ENCODE measurements around the gene ZNF853.

The ZNF853 gene

DNA sequence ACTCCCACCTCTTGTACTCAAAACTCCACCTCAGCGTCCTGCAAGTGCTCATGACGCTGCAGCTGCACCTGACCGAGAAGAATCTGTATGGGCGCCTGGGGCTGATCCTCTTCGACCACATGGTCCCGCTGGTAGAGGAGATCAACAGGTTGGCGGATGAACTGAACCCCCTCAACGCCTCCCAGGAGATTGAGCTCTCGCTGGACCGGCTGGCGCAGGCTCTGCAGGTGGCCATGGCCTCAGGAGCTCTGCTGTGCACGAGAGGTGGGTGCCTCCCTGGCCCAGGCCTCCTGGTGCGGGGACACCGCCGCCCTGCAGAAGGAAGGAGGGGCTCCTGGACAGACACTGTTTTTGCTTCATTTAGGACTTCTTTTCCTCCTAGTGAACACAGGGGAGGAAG, 15.3 kb upstream of the ZNF853 start:
- no peak for DNase-seq (ENCODE audit: low read depth, low spot score)
- no peak overlapping the region for H3K4me3 ChIP-seq (ENCODE audit: low read length)

- H3K4me3 ChIP-seq (ENCODE audit: low read length): no peak overlapping the region
- no peak for DNase-seq (ENCODE audit: low read depth, low spot score)
These were observed 11.0 kb upstream of the ZNF853 start for GRCh38 chr7:6604458-6604857.

DNA sequence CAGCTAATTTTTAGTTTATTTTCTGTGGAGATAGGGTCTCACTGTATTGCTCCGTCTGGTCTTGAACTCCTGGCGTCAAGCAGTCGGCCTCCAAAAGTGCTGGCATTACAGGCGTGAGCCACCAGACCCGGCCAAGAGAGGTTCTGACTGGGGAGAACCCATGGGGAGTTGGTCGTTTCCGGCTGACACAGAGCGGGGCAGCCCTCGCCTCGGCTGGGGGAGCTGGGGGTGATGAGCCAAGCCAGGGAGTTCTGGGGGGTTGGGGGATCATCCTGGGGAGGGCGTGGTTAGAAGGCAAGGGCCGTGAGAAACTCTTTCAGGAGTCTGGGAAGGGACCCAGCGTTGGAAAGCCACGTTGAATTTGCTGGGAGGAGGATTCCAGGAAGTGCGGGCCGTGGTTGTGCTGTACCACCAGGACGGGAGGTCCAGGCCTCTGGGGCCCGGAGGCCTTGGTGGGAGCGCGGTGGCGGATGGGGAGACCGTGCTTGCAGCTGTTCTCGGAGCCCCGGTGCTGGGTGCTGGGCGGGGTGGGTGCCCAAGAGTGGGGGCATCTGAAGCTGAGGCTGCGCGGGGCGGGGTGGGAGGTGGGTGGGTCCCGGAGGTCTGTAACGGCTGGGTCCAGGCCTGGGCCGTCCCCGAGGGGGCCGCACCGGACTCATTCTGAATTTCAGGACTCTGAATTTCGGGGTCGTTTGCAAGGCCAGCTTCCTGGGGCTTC, 8.4 kb upstream of the ZNF853 start:
- no peak for DNase-seq (ENCODE audit: low read depth, low spot score)
- H3K4me3 ChIP-seq (ENCODE audit: low read length): no peak overlapping the region

GRCh38 chr7:6607651-6608051, 7.8 kb upstream of the ZNF853 start:
- no peak overlapping the region for H3K4me3 ChIP-seq (ENCODE audit: low read length)
- DNase-seq (ENCODE audit: low read depth, low spot score): no peak

GRCh38 chr7:6608081-6608480, 7.3 kb upstream of the ZNF853 start:
- no peak overlapping the region for H3K4me3 ChIP-seq (ENCODE audit: low read length)
- no peak for DNase-seq (ENCODE audit: low read depth, low spot score)

DNA sequence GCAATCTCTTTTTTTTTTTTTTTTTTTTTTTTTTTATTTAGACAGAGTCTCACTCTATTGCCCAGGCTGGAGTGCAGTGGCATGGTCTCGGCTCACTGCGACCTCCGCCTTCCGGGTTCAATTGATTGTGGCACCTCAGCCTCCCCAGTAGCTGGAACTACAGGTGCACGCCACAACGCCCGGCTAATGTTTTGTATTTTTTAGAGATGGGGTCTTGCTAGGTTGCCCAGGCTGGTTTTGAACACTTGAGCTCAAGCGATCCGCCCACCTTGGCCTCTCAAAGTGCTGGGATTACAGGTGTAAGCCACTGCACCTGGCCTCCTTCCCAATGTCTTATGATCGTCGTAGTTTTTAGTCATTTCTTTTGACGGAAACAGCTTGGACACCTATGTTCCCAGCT, 6.6 kb upstream of the ZNF853 start:
- H3K4me3 ChIP-seq (ENCODE audit: low read length): no peak overlapping the region
- no peak for DNase-seq (ENCODE audit: low read depth, low spot score)

DNA sequence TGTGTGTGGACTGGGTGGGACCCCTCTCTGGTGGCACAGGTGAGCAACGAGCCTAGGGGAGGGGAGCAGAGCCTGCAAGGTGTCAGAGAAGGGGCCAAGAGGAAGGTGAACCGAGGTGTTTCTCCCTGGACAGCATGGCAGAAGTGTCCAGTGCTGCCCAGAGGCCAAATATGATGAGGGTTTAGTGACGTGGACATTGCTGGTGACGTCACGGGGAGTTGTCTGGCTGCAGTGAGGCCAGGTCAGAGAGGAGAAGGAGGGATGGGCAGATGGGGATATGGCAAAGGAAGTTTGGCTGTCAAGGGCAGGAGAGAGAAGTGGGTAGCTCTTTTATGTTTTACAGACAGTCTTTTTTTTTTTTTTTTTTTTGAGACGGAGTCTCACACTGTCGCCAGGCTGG, 2.6 kb upstream of the ZNF853 start:
- no peak for DNase-seq (ENCODE audit: low read depth, low spot score)
- H3K4me3 ChIP-seq (ENCODE audit: low read length): no peak overlapping the region

- no peak for DNase-seq (ENCODE audit: low read depth, low spot score)
These were observed 1.7 kb upstream of the ZNF853 start for GRCh38 chr7:6613706-6614105.

DNA sequence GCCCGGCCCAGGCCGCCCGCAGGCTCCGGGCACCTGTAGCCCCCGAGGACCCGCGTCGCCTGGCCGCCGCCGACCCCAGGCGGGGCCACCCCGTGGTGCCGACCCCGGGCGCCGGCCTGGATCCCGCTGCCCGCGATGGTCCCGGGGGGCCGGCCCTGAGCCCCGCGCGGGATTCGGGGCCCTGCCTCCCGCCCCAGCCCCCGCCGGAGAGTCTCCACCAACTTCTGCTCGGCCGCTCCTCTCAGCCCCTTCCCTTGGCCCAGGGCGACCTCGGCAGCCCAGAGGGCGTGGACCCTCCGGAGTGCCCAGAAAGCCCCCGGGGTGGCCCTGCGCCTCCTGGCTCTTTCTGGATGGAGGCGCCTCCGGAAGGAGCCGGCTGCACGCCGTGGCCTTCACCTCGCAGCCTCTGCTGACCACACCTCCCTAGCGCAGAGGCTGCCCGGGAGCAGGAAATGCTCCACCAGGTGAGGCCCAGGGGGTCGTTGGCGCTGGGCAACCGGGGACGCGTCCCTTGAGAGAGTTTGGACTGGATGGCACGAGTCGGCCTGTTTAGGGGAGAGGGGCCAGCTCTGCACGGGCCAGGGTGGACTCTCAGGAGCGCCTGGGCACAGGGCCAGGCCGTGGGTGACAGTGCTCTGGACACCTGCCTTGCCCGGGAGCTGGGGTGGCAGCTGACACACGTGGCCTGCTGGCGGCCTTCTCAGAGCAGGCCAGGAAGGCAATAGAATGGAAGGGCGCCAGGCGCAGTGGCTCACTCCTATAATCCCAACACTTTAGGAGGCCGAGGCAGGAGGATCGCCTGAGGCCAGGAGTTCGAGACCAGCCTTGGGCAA, 529 bp downstream of the ZNF853 start:
- no peak for DNase-seq (ENCODE audit: low read depth, low spot score)
- no peak overlapping the region for H3K4me3 ChIP-seq (ENCODE audit: low read length)

More at GRCh38 chr7:6613706-6614105, 1.7 kb upstream of the ZNF853 start:
- H3K4me3 ChIP-seq (ENCODE audit: low read length): no peak overlapping the region

GRCh38 chr7:6616854-6617643, 1.6 kb downstream of the ZNF853 start:
- DNase-seq (ENCODE audit: low read depth, low spot score): no peak
- no peak overlapping the region for H3K4me3 ChIP-seq (ENCODE audit: low read length)

DNA sequence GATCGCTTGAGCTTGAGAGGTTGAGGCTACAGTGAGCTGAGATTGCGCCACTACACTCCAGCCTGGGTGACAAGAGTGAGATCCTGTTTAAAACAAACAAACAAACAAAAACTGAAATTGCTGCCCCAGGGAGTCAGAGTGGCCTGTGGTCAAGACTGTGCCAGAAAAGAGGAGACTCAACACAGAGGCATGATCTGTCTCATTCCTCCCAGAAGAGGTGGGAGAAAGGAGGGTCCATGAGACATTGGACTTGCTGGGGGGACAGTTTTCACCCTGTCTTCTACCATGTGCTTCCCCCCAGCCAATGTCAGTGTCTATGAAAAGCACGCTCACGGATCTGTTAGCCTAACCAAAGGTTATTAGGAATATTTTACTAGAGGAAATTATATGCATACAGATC, 3.2 kb downstream of the ZNF853 start:
- no peak overlapping the region for H3K4me3 ChIP-seq (ENCODE audit: low read length)
- DNase-seq (ENCODE audit: low read depth, low spot score): no peak

- no peak for DNase-seq (ENCODE audit: low read depth, low spot score)
- H3K4me3 ChIP-seq (ENCODE audit: low read length): no peak overlapping the region
These were observed 4.6 kb downstream of the ZNF853 start for GRCh38 chr7:6619961-6620360.

DNA sequence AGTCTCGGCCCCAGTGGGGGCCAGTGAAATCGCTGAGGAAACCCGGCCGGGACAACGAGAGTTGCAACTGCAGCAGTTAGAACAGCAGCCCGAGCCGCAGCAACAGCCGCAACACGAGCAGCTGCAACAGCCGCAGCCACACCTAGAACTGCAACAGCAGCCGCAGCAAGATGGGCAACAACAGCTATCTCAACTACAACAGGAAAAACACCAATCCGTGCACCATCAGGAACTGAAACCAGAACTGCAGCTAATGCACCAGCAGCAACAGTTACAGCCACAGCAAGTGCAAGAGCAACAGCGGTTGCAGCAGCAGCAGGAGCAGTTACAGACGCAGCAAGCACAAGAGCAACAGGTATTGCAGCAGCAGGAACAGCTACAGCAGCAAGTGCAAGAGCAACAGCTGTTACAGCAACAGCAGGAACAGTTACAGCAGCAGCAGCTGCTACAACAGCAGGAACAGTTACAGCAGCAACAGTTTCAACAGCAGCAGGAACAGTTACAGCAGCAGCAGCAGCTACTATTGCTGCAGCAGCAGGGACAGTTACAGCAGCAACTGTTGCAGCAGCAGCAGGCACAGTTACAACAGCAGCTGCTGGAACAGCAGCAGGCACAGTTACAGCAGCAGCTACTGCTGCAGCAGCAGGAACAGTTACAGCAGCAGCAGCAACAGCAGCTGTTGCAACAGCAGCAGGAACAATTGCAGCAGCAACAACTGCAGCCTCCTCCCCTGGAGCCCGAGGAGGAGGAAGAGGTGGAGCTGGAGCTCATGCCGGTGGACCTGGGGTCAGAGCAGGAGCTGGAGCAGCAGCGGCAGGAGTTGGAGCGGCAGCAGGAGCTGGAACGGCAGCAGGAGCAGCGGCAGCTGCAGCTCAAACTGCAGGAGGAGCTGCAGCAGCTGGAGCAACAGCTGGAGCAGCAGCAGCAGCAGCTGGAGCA, 6.1 kb downstream of the ZNF853 start:
- no peak overlapping the region for H3K4me3 ChIP-seq (ENCODE audit: low read length)
- DNase-seq (ENCODE audit: low read depth, low spot score): no peak

DNA sequence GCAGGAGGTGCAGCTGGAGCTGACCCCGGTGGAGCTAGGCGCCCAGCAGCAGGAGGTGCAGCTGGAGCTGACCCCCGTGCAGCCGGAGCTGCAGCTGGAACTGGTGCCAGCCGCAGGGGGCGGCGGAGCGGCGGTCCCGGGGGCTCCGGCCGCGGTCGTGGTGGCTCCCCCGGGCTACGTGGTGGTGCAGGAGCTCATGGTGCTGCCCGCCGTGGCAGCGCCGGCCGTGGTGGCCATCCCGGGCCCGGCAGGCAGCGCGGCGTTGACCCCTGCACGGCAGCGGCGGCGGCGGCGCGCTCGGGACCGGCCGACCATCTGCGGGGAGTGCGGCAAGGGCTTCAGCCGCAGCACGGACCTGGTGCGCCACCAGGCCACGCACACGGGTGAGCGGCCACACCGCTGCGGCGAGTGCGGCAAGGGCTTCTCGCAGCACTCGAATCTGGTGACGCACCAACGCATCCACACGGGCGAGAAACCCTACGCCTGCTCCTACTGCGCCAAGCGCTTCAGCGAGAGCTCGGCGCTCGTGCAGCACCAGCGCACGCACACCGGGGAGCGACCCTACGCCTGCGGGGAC, 6.8 kb downstream of the ZNF853 start:
- DNase-seq (ENCODE audit: low read depth, low spot score): no peak
- no peak overlapping the region for H3K4me3 ChIP-seq (ENCODE audit: low read length)

DNA sequence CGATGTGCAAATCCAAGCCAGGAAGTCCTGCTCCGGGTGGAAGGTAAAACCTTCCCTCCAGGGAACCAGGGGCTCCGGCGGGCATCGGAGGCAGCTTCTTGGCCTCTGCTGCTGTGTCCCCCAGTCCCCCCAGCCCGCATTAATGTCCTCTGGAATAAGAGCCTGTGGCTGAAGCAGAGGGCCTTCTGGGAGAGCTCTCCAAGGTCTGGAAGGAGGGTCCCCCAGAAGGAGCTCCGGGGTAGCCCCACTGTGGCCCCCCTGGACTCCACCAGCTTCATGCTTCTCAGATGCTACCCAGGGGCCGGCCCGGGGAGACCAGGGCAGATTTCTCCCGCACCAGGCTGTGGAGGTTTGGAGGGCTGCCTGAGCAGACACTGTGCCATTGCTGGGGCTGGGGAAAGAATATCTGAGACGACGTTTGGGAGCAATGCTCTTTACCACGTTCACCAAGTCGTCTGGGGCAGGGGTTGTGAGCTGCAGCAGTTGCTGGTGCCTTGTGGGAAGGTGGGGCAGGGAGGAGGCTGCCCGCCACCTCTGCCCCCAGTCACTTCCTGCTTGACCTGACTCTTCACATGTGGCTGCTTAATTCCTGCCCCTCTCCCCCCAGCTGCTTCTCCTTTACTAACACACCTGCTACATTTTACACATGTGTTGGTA, 8.3 kb downstream of the ZNF853 start:
- peak overlapping the region; percentile 29 for H3K4me3 ChIP-seq (ENCODE audit: low read length)
- peak; percentile 81 for DNase-seq (ENCODE audit: low read depth, low spot score)

- H3K4me3 ChIP-seq (ENCODE audit: low read length): peak overlapping the region; percentile 29
- no peak for DNase-seq (ENCODE audit: low read depth, low spot score)
These were observed 8.8 kb downstream of the ZNF853 start for GRCh38 chr7:6624246-6624611.

- DNase-seq (ENCODE audit: low read depth, low spot score): no peak
- no peak overlapping the region for H3K4me3 ChIP-seq (ENCODE audit: low read length)
These were observed 12.6 kb downstream of the ZNF853 start for GRCh38 chr7:6628045-6628444.

Data from Jurkat, Clone E6-1 (cell line).